Mucosa of descending colon (tissue), 3 donors: ENCODE measurements around the gene TFB2M. TPM values are rescaled to one million over a fixed set of nuclear protein-coding genes. Genes with fewer than 3 reads are reported as not detected.
A peak's percentile ranks its signal among the peaks of the same experiment; 100 is the strongest.

Source experiments
- ATAC-seq: fragments of 200-7000 bp; cut with Tn5 transposase; one replicate; pipeline ENCODE4 v1.9.1; 2020; ENCODE audit warnings: mild to moderate bottlenecking, moderate library complexity
- DNase-seq, 3 donors: peaks; one replicate each; pipeline ENCODE4 v3.0.0-alpha.2; 2020
- H3K36me3 ChIP-seq: fragments of 200-600 bp; one replicate; pipeline ENCODE4 v1.8.0; 2021; ENCODE audit warnings: low read depth, mild to moderate bottlenecking
- H3K4me1 ChIP-seq: fragments of 200-600 bp; one replicate; pipeline ENCODE4 v1.8.0; 2021; ENCODE audit warnings: low read depth, mild to moderate bottlenecking
- H3K4me3 ChIP-seq: fragments of 200-600 bp; one replicate; pipeline ENCODE4 v1.8.0; 2021; ENCODE audit warnings: mild to moderate bottlenecking
- H3K9me3 ChIP-seq: fragments of 200-600 bp; one replicate; pipeline ENCODE4 v1.8.0; 2021; ENCODE audit warnings: mild to moderate bottlenecking
- intact Hi-C, 2 donors: fragments of 100-400 bp; cut with DNase I in 1 of 2; cut with micrococcal nuclease in 1 of 2; formaldehyde crosslinking; loops; one replicate each; pipeline versions ENCODE4 v1.11.0 to v1.11.1; 2022; cut with DNase I, micrococcal nuclease
- total RNA-seq, 3 donors: library from RNA; stranded (reverse); fragmentation: NEBNext Ultra II Directional in 2 of 3; extraction: Animal tissue kit (Norgen Biotek cat#: 25700) in 2 of 3; gene quantifications; one replicate each; pipeline versions ENCODE4 v1.2.1 to v1.2.4, GENCODE V29; 2021 to 2023
- TF ChIP-seq, protein P1 (sequence below): fragments of 200-600 bp; IDR thresholded peaks from one replicate; pipeline ENCODE4 v1.8.0; 2022; ENCODE audit warnings: antibody characterized with exemption, mild to moderate bottlenecking
- donor health status: DM: no; HTN: no; CAD: no; lungs with moderate emphysema.
- donor health status: DM: no; HTN: no; CAD: no.
- donor health status: DM: no; HTN: yes; CAD: no.

The TFB2M gene
- total RNA-seq, 3 donors from 2014 or later: 10.3 to 12.9 (median 10.5) TPM

DNA sequence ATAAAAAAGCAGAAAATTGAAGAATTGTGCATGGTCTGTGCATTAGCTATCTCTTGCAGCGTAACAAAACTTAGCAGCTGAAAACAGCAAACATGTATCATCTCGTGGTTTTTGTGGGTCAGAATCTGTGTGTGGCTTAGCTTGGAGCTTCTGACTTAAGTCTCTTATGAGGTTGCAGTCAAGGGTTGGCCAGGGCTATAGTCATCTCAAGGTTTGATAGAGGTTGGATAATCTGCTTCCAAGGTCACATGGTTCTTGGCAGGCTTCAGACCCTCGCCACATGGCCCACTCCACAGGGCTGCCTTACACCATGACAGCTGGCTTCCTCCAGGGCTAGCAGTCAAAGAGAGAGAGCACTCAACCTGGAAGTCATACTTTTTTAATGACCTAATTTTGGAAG, 36.1 kb upstream of the TFB2M start:
- no peak for DNase-seq
- ATAC-seq: no peak
- intact Hi-C loops: no loop called here
- no peaks in the 10 kb centered on the region for H3K9me3 ChIP-seq
- TF ChIP-seq, protein P1, sequence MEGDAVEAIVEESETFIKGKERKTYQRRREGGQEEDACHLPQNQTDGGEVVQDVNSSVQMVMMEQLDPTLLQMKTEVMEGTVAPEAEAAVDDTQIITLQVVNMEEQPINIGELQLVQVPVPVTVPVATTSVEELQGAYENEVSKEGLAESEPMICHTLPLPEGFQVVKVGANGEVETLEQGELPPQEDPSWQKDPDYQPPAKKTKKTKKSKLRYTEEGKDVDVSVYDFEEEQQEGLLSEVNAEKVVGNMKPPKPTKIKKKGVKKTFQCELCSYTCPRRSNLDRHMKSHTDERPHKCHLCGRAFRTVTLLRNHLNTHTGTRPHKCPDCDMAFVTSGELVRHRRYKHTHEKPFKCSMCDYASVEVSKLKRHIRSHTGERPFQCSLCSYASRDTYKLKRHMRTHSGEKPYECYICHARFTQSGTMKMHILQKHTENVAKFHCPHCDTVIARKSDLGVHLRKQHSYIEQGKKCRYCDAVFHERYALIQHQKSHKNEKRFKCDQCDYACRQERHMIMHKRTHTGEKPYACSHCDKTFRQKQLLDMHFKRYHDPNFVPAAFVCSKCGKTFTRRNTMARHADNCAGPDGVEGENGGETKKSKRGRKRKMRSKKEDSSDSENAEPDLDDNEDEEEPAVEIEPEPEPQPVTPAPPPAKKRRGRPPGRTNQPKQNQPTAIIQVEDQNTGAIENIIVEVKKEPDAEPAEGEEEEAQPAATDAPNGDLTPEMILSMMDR: no peak
- no peak overlapping the region for H3K4me3 ChIP-seq
- no peaks in the 10 kb centered on the region for H3K36me3 ChIP-seq
- peaks cover 19% of the 10 kb centered on the region for H3K4me1 ChIP-seq

DNA sequence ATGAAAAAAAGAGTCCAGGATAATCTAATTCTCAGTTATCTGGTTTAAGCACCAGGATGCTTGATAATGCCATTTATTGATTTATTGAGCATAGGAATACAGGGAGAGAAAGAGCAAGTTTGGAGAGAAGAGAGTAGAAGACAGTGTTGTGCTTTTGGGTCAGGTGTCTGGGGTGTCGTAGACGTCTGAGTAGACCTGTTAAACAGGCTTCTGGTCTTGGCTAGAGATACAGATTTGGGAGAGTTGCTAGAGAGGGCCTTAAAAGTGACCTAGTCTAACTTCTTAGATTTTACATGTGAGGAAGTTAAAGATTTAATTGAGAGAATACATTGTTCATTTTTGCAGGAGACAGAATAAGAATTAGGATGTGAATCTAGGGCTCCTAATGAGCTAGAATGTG, 34.5 kb upstream of the TFB2M start:
- intact Hi-C loops: no loop called here
- Histone ChIP-seq H3K36me3 (no peaks in the 10 kb centered on the region), H3K9me3 (no peaks in the 10 kb centered on the region), H3K4me1 (peaks cover 27% of the 10 kb centered on the region), H3K4me3 (no peak overlapping the region)
- TF ChIP-seq, protein P1: no peak
- no peak for ATAC-seq
- no peak for DNase-seq

DNA sequence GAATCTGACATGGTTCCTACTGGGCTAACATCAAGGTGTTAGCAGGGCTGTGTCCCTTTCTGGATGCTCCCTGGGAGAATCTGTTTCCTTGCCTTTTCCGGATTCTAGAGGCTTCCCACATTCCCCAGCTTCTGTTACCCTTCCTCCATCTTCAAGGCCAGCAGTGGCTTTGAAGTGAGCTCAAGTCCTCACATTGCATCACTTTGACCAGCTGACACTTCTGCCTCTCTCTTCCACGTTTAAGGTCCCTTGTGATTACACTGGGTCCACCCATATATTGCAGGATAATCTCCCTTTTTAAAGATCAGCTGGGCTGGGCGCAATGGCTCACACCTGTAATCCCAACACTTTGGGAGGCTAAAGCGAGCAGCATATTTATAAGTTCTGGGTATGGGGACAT, 33.3 kb upstream of the TFB2M start:
- ATAC-seq (peak; percentile 25), DNase-seq (no peak)
- Histone ChIP-seq H3K36me3 (no peaks in the 10 kb centered on the region), H3K9me3 (no peaks in the 10 kb centered on the region), H3K4me3 (no peak overlapping the region), H3K4me1 (peaks cover 27% of the 10 kb centered on the region)
- TF ChIP-seq, protein P1: no peak
- intact Hi-C loops: no loop called here

DNA sequence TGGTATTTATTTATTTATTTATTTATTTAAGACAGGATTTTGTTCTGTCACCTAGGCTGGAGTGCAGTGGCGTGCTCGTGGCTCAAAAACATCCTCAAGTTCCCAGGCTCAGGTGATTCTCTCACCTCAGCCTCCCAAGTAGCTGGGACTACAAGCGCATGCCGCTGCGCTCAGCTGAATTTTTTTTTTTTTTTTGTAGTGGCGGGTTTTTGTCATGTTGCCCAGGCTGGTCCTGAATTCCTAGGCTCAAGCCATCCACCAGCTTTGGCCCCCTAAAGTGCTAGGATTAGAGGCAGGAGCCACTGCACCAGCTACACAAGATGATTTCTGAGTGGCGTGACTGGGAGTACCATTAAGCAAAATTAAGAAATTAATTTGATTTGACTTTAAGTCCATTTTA, 31.9 kb upstream of the TFB2M start:
- no peaks in the 10 kb centered on the region for H3K36me3 ChIP-seq
- H3K9me3 ChIP-seq: no peaks in the 10 kb centered on the region
- TF ChIP-seq, protein P1: no peak
- intact Hi-C loops: no loop called here
- DNase-seq (no peak), ATAC-seq (no peak)
- no peak overlapping the region for H3K4me3 ChIP-seq
- H3K4me1 ChIP-seq: peaks cover 27% of the 10 kb centered on the region

DNA sequence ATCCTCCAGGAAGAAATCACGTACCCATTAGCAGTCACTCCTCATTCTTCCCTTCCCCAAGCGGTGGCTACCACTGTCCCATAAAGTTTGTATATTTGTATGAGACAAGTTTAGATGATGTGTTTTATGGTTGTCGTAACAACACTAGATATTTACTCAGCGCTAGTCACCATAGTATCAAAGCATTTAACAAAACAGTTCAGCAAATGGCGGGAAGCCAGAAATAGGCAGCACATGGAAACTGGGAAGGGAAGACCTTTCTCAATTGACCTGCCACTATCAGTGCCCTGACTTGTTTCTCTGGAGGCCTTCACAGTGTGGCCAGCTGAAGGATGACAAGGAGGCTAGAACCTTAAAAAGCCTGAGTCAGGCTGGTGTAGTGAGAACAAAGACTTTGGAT, 31.3 kb upstream of the TFB2M start:
- ATAC-seq (peak; percentile 93), DNase-seq (peak in 1 of 3 donors; percentile 87)
- H3K9me3 ChIP-seq: no peaks in the 10 kb centered on the region
- H3K36me3 ChIP-seq: no peaks in the 10 kb centered on the region
- no peak overlapping the region for H3K4me3 ChIP-seq
- peaks cover 30% of the 10 kb centered on the region for H3K4me1 ChIP-seq
- TF ChIP-seq, protein P1: no peak
- intact Hi-C loops: no loop called here

DNA sequence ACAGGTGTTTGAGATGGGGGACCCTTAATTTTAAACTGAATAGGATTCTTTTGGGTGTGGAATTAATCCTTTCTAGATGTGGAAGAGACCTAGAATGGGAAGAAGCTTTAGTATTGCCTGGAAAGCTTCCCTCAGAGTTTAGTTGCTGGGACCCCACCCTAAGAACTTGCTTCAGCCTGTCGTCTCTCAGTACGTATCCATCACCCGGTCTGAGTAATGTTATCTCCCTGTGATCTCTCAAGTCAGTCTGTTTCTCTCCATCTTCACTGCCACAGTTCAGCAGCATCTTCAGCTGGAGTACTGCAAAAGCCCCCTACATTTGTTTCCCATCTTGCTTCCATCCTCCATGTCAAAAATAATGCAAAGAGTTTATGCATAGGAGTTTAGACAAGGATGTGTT, 29.1 kb upstream of the TFB2M start:
- Histone ChIP-seq H3K36me3 (no peaks in the 10 kb centered on the region), H3K4me3 (no peak overlapping the region), H3K4me1 (peaks cover 52% of the 10 kb centered on the region), H3K9me3 (no peaks in the 10 kb centered on the region)
- no peak for ATAC-seq
- TF ChIP-seq, protein P1: no peak
- no peak for DNase-seq
- intact Hi-C loops: no loop called here
